Uterus (tissue), 4 donors: Measurements from ENCODE around the gene B4GALT4. TPM values are rescaled to one million over a fixed set of nuclear protein-coding genes. Genes with fewer than 3 reads are reported as not detected.

Experiments used
- DNase-seq, 2 donors: peaks; one replicate each; pipeline ENCODE4 v3.0.0-alpha.2; 2019 to 2020
- H3K27ac ChIP-seq, 2 donors: fragments of 200-600 bp; sonication (generic); 1 replicate in 1 of 2; 2 replicates in 1 of 2; pipeline ENCODE4 v1.5.1; 2016 to 2018
- H3K27me3 ChIP-seq, 2 donors: fragments of 200-600 bp; sonication (generic); one replicate each; pipeline ENCODE4 v1.5.1; 2018 to 2019; ENCODE audit warnings: control low read depth in 1 of 2
- H3K36me3 ChIP-seq, 2 donors: fragments of 200-600 bp; sonication (generic); one replicate each; pipeline ENCODE4 v1.5.1; 2019; ENCODE audit warnings: control low read depth in 1 of 2
- H3K4me1 ChIP-seq, 2 donors: fragments of 200-600 bp; sonication (generic); one replicate each; pipeline ENCODE4 v1.5.1; 2018 to 2019; ENCODE audit warnings: control low read depth in 1 of 2
- H3K4me3 ChIP-seq, 2 donors: fragments of 200-600 bp; sonication (generic); 1 replicate in 1 of 2; 2 replicates in 1 of 2; pipeline ENCODE4 v1.5.1; 2018 to 2019; ENCODE audit warnings: mild to moderate bottlenecking in 1 of 2
- H3K9me3 ChIP-seq, 2 donors: fragments of 200-600 bp; sonication (generic); one replicate each; pipeline ENCODE4 v1.5.1; 2019; ENCODE audit warnings: control low read depth in 1 of 2
- CTCF ChIP-seq, 4 experiments: fragments of 200-600 bp in 2 of 4; fragments of 450-650 bp in 2 of 4; sonication (generic) in 2 of 4; IDR thresholded peaks; one replicate each; pipeline ENCODE4 v1.5.1; 2016 to 2019; ENCODE audit warnings: antibody characterized with exemption in 4 of 4, mild to moderate bottlenecking in 2 of 4, moderate library complexity in 1 of 4
- POLR2A ChIP-seq, 2 donors: fragments of 450-650 bp; IDR thresholded peaks; one replicate each; pipeline ENCODE4 v1.6.1; 2016; ENCODE audit warnings: antibody characterized with exemption in 2 of 2, mild to moderate bottlenecking in 1 of 2, moderate library complexity in 1 of 2
- intact Hi-C: fragments of 100-400 bp; cut with DNase I; formaldehyde crosslinking; loops from one replicate; pipeline ENCODE4 v1.15.1; 2023; ENCODE audit warnings: low total_unique reads
- total RNA-seq, 4 donors: library from RNA; depleted of rRNA in 3 of 4; stranded (reverse); fragments of >200 nt in 3 of 4; gene quantifications; one replicate each; pipeline versions ENCODE4 v1.1.0 to v1.2.4, GENCODE V29; 2014 to 2023
- donor health status: DM: yes; HTN: yes; CAD: no.

Gene B4GALT4
- total RNA-seq, 4 donors from 2014 or later, result 21.6 to 74.1 (median 49.8) TPM

- intact Hi-C loops, result no loop called here
- TF ChIP-seq POLR2A (IDR thresholded peaks at IDR 0.05) (no peak), CTCF (IDR thresholded peaks at IDR 0.05) (no peak)
- no peaks in the 10 kb centered on the region for H3K4me1 ChIP-seq
- H3K4me3 ChIP-seq, result no peak overlapping the region
- no peaks in the 10 kb centered on the region for H3K9me3 ChIP-seq
- DNase-seq, result no peak
- H3K27ac ChIP-seq, result no peak overlapping the region
- H3K27me3 ChIP-seq, result no peaks in the 10 kb centered on the region
- no peaks in the 10 kb centered on the region for H3K36me3 ChIP-seq
These were observed 12.1 kb downstream of the B4GALT4 start for GRCh38 chr3:119228373-119229145.

GRCh38 chr3:119227070-119227850 is 13.4 kb downstream of the B4GALT4 start:
- intact Hi-C loops, result no loop called here
- TF ChIP-seq CTCF (IDR thresholded peaks at IDR 0.05), result no peak
- TF ChIP-seq POLR2A (IDR thresholded peaks at IDR 0.05), result no peak
- no peak overlapping the region for H3K27ac ChIP-seq
- no peaks in the 10 kb centered on the region for H3K4me1 ChIP-seq
- no peaks in the 10 kb centered on the region for H3K36me3 ChIP-seq
- DNase-seq, result no peak
- no peaks in the 10 kb centered on the region for H3K27me3 ChIP-seq
- H3K4me3 ChIP-seq, result no peak overlapping the region
- no peaks in the 10 kb centered on the region for H3K9me3 ChIP-seq

GRCh38 chr3:119225121-119225520 is 15.6 kb downstream of the B4GALT4 start:
- intact Hi-C loops, result no loop called here
- no peaks in the 10 kb centered on the region for H3K27me3 ChIP-seq
- TF ChIP-seq POLR2A (IDR thresholded peaks at IDR 0.05) (no peak), CTCF (IDR thresholded peaks at IDR 0.05) (no peak)
- H3K9me3 ChIP-seq, result no peaks in the 10 kb centered on the region
- no peak for DNase-seq
- H3K36me3 ChIP-seq, result no peaks in the 10 kb centered on the region
- H3K4me1 ChIP-seq, result no peaks in the 10 kb centered on the region
- H3K4me3 ChIP-seq, result no peak overlapping the region
- H3K27ac ChIP-seq, result no peak overlapping the region

GRCh38 chr3:119223511-119223910 is 17.2 kb downstream of the B4GALT4 start:
- Histone ChIP-seq H3K4me1 (no peaks in the 10 kb centered on the region), H3K27ac (no peak overlapping the region), H3K27me3 (no peaks in the 10 kb centered on the region), H3K4me3 (no peak overlapping the region), H3K9me3 (no peaks in the 10 kb centered on the region), H3K36me3 (no peaks in the 10 kb centered on the region)
- intact Hi-C loops, result no loop called here
- no peak for DNase-seq
- TF ChIP-seq POLR2A (IDR thresholded peaks at IDR 0.05) (no peak), CTCF (IDR thresholded peaks at IDR 0.05) (no peak)

- no peaks in the 10 kb centered on the region for H3K9me3 ChIP-seq
- no peak for DNase-seq
- no peak for TF ChIP-seq POLR2A (IDR thresholded peaks at IDR 0.05)
- TF ChIP-seq CTCF (IDR thresholded peaks at IDR 0.05), result no peak
- no peaks in the 10 kb centered on the region for H3K36me3 ChIP-seq
- H3K27me3 ChIP-seq, result no peaks in the 10 kb centered on the region
- H3K27ac ChIP-seq, result no peak overlapping the region
- H3K4me1 ChIP-seq, result no peaks in the 10 kb centered on the region
- intact Hi-C loops, result no loop called here
- no peak overlapping the region for H3K4me3 ChIP-seq
These were observed 18.3 kb downstream of the B4GALT4 start for GRCh38 chr3:119222391-119222790.
